GM18868 (cell line): ENCODE data around the gene CAPZB.

ENCODE experiments used
- ATAC-seq: cut with Tn5 transposase; IDR thresholded peaks from one replicate; pipeline ENCODE4 v1.9.1; 2021; ENCODE audit warnings: mild to moderate bottlenecking, moderate library complexity; ENCODE audit not compliant: unreplicated experiment

CAPZB gene

DNA sequence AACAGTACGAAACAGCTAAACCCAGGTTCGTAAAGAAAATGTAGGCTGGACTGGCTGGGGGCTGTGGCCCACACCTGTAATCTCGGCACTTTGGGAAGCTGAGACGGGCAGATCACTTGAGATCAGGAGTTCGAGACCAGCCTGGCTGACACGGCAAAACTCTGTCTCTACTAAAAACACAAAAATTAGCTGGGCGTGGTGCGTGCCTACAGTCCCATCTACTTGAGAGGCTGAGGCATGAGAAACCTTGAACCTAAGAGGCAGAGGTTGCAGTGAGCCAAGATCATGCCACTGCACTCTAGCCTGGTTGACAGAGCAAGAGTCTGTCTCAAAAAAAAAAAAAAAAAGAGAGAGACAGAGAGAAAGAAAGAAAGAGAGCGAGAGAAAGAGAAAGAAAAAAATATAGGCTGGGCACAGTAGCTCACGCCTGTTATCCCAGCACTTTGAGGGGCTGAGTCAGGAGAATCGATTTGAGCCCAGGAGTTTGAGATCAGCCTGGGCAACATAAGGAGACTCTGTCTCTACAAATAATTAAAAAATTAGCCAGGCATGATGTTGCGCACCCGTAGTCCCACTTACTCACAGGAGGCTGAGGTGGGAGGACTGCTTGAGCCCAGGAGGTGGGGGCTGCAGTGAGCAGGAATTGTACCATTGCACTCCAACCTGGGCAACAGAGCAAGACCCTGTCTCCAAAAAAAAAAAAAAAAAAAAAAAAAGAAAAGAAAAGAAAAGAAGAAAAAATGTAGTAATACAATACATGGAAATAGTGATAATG is 35.7 kb downstream of the CAPZB start:
- no peak for ATAC-seq

DNA sequence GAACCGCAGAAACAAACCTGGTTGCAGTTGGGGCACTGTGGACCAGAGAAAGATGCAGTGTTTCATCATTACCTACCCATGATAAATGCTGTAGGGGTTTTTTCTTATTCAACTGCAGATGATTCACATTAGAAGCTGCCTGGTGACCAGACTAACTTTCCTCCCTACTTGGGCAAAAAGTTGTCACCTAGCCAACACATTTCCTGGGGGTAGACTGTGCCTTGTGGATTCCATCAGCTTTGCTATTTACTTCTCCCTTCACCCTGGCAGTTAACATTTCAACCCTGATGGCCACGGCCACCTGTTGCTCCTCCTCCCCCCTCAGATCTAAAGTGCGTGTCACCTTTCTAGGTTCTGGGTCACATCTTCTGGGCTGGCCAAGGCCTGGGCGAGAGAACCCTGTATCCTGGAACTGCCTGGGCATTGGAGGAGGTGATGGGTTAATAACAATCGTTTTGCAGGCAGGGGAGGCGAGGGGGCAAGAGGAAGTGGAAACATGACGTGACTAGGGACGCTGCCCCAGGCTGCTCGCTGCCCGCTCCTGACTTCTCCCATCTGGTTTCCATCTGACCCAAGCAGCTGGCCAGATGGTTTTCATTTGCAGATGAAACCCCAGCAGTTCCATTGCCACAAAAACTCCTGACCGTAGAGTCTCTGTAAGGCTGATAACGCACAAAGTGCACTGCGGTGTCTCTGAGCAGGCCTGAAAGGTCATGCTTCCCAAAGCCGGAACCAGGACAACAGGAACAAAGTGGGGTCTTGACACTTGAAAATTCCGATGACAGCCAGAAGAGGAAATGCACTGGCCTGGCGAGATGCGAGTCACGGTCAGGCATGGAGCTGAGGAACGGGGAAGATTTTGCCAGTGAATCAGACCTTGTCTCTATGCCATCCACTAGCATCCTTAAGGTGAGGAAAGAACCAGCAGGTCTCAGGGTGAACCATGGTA is 36.6 kb downstream of the CAPZB start:
- no peak for ATAC-seq

DNA sequence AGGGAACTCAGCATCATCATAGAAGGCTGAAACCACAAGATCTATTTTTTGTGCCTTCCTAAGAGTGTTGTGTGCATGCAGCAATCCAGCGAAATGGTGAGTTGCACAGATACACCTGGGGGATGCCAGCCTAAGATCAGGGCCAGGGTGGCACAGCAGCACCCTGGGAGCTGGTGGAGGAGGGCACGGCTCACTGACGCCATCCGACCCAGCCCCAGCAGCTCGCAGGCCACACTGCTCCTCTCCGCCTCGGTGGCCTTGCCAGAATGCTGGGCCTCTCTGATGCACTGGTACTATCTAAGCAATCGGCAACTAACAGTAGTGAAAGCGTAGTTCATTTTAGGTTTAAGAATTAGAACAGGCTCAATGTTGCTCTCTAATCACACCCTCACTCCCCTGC is 37.8 kb downstream of the CAPZB start:
- no peak for ATAC-seq

DNA sequence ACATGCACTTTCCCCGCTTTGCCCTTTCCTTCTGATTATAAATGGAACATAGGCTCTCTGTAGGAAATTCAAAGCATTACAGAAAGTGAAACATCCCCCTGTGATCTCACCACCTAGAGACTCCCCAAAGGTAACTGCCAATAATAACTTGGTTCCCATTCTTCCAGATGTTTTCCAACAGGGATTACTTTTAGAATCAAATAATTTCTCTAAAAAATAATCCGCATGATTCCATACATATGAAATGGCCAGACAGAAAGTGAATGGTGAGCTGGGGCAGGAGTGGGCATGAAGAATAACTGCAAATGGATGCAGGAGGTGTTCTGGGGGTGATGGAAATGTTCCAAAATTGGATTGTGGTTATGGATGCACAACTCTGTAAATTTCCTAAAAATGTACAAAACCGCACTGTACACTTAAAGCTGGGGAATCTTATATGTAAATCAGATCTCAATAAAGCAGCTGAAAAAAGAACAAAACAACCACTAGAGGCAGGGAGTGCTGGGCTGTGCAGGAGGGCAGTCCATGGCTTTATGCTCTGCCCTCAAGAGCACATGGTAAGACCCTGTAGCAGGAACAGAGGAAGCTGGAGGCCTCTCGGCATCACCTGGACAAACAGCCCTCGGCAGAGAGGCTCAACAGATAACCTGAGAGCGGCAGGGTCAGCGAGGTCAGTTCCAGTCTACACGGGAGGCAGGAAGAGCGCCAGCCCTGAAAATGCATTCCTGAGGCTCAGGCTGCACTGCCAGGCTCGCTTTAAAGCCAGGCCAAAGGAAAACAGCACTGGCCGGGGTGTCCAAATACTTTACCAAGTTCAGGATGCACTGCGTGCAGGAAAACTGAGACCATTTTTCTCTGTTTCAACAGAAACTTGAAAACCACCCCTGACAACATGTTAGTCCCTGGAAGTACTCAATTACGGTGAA is 39.7 kb downstream of the CAPZB start:
- ATAC-seq: no peak

DNA sequence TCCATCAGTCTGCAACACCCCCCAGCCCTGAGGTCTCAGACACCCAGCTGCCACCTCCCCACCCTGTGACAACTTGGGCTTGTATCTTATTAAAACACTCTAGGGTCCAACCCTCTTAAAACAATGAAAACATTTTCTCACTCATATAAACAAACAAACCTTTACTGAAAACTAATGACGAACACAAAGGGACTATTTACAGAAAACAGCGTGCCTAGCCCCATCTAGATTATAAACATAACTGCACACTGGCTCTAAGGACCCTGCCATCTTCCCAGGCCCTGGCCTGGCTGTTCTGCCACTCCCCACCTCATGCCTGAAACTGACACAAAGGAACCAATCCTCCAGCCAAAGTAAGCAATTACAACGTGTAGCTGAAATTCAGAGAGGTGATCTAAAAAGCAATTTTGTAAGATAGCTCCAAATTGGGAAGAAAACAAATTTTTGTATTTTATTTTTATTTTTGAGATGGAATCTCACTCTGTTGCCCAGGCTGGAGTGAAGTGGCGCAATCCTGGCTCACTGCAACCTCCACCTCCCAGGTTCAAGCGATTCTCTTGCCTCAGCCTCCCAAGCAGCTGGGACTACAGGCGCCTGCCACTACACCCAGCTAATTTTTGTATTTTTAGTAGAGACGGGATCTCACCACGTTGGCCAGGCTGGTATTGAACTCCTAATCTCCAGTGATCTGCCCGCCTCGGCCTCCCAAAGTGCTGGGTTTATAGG is 40.9 kb downstream of the CAPZB start:
- no peak for ATAC-seq

DNA sequence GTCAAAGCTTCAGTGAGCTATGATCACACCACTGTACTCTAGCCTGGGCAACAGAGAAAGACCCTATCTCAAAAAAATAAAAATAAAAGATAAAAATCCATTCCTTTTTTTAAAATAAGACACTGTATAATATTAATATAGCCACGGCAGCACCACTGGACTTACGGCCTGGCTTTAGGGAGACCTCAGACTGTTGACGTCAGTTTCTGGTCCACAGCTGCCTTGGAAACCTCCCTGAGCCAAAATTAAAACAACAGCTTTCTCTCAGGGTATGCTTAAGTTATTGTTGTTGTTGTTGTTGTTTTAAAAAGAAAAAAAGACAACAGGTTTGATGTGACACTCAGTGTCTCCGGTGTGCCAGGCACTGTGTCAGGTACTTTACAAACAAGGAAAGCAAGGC is 42.0 kb downstream of the CAPZB start:
- ATAC-seq: no peak

DNA sequence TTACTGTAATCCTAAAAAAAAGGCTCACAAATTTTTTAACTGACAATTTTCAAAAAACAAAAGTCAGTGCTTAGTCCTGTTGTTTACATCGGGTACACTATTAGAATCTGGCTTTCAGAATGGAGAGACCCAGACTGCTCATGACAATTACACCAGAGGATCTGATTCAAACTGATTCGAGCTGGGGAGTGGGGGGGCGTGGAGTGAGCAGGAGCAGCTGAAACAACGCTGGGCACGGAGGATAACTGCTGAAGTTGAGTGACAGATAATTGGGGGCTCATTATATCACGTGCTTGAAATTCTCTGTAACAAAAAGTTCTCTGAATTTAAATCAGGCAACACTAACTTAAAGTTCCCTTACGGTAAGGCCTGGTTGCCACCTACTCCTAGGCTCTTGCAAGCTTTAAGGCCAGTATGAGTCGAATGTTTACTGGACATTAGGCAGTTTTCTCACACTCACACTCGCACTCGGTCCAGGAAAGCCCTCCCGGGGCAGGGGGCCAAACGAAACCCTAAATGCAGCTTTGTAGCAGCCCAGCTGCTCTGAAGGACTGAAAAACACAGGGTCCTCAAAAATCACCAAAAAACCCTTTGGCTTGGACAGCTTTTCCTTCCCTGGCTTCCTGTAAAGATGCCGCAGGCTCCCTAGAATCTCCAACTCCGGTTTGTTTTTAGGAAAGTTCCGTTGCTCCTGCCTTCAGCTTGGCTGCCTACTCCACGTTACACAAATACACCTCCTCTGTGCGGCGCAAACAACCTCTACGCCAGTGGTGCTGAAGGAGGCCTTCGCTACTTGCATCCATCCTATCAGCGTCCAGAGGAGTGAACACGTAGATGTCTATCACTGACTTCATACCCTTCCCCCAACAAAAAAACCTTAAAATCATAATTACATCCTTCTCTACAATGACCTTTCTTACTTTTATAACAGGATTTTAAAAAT is 42.9 kb downstream of the CAPZB start:
- no peak for ATAC-seq

DNA sequence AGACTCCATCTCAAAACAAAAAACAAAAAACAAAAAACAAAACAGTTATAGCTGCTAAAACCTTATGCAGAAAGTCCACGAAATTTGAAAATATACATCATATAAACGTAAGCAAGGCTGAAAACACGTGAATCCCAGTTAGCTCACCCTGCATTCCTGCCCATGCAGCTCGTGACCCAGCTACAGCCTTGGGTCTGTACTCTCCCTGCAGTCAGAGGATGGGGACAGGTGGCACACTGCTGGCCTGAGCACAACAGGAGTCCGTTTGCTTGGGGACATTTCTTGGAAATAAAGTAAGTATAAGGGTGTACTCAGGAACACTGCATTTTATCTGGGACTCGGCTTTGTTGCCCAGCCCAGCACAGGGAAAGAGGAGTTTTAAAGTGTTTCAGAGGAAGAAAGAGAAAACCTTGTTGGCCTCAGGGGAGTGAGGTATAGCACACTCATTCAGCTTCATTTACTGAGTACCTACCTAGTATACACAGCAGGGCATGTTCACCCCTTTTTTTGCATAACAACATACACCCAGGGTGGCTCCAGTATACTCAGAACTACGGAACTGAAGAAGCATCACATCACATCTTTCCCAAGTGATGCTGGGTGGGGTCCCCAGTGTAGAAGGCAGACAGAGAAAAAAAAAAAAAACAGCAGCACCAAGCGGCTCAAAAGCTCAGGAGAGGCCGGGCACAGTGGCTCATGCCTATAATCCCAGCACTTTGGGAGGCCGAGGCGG is 44.1 kb downstream of the CAPZB start:
- no peak for ATAC-seq

DNA sequence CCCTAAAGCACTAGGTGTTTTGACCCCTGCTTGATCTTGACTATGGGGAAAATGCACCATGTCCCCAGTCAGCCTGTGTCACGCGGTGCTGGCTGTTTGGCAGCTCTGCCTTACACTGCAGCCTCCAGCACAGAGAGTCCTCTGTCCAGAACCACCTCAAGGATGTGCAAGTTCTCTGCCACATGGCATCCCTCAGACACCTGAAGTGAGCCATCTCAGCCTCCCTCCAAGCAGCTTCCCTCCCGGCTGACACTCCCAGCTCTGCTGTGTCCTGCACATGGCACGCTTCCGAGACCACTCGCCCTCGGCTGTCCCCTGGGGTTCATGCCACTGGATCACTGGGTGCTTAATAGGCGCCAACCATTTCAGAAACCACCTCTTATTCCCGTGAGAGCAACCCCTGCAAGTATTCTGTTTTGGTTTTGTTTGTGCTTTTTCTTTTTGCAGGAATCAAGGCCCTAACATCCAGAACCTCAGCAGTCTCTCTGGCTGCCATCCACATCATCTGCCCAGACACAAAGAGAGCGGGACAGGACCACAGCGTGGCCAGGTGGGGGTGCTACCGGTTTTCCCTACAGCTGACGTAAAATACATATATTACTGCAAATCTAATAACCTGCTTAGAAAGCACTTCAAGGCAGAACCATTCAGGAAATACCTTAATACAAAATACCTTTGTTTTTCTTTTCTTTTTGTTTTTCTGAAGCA is 45.7 kb downstream of the CAPZB start:
- no peak for ATAC-seq

DNA sequence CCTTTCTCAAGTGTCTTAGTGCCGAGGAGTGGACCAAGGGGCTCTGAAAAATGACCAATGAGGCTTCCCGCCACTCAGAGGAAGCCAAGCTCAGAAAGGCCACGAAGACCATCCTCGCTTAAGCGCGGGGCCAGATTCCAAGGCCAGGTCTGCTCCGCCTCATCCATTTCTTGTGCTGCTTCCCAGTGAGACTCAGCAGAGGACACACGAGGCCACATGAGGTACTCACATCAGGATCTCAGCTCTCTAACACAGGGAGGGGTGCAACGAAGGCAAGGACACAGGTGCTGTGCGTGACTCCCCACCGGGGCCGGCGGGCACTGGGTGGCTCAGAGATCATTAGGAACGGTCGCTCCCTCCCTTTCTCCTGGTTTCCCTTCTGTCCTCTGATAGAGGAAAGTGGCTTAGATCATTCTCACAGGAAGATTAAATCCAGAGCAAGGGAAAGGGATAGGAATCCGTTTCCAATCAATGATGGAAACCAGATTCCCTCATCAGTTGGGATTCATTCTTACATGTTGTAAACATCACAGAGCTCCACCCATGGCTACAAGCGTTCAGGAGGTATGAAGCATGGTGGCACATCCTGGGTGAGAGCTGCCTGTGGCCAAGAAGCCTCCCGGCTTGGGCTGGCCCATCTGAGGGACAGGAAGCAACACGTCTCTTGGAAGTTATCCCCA is 46.7 kb downstream of the CAPZB start:
- ATAC-seq: no peak

DNA sequence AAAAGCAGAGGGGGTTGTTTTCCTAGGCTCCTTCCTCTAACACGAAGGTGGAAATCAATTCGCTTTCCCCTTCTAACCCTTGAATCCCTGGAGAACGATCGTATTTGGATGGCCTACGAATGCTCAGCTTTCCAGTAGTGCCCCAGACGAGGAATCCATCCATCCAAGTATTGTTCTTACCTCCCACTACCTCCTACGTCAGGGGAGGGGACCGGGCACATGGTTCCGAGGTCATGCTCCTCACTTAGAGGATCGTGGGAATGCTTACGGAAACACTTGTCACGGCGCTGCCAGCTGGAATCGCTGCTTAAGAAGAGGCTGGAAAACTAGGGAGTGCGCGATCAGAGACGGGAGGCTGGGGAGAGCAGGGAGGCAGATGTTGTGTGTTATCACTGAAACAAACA is 47.4 kb downstream of the CAPZB start:
- no peak for ATAC-seq

DNA sequence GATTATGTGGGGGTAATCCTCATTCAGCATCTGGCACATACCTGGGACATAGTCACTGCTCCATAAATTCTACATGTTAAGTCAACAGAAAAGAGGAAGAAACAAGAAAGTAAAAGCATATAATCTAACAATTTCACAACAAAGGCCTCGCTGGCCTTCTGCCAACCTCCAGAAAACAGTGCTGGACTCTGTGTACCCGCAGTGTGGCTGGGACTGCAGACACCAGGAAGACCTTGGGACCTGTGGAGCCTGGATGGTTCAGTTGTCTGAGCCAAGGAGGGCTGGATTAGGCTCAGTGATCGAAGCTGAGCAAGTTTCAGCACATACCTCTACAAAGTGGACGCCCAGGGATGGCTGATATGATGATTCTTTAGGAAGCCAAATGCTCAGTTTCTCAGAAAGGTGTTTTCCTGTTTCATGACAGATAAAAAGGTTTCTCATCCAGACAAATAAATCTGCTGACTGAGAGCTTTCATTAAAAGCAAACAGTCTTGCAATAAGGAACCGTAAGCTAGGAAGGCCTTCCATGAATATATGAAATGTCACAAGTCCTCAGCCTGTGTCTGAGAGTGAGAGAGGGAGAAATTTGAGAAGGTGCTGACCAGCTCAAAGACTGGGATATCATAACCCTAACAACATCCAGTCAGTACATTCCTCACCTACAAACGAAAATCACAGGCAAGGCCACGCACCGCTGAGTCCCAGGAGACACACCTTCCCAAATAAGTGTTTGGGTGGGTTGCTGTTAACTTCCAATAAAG is 48.4 kb downstream of the CAPZB start:
- ATAC-seq: no peak

DNA sequence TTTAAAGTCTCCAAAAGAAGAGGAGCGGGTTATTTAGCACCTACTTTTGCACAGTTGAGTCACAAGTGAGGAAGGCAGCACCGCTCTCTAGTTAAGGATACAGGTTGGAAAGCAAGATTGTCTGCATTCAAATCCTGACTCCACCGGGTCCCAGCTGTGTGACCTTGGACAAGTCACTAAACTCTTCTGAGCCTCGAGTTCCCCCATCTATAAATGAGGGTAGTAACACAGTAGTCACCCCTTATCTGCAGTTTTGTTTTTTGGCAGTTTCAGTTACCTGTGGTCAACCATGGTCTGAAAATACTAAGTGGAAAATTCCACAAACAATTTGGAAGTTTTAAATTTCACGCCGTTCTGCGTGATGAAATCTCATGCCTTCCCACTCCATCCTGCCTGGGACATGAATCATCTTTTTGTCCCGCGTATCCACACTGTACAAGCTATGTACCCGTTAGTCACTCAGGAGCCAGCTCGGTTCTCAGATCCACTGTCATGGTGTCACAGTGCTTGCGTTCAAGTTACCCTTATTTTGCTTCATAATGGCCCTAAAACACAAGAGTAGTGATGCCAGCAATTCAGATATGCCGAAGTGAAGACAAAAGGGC is 49.4 kb downstream of the CAPZB start:
- ATAC-seq: no peak

DNA sequence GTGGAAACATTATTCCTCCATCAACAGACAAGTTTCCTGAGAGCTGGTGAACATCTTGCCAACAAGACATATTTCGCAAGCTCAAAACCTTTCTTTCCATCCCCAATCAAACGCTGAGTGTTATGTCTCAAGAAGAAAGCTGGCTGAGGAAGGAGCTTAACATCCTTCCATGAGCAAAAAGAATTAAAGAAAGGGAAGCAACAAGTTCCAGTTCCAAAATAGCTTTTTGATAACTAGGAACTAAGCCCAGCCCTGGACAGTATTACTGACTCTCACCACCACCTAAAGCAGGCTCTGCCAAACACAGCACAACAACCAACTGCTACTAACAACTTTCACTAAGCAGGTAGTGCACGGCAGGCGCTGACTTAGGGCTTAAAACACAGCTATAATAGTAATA is 50.2 kb downstream of the CAPZB start:
- no peak for ATAC-seq

DNA sequence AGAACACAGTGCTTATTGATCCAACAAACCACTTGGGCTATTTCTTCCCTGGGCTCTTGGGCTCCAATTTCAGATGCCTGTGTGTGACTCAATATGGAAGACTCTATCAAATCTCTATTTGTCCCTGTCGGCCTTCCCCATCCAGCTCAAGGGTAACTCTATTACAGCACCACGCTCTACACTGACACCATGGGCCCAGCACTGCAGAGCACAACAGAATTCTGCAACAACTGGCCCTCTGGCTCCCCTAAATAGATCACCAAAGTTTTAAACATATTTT is 51.7 kb downstream of the CAPZB start:
- no peak for ATAC-seq

DNA sequence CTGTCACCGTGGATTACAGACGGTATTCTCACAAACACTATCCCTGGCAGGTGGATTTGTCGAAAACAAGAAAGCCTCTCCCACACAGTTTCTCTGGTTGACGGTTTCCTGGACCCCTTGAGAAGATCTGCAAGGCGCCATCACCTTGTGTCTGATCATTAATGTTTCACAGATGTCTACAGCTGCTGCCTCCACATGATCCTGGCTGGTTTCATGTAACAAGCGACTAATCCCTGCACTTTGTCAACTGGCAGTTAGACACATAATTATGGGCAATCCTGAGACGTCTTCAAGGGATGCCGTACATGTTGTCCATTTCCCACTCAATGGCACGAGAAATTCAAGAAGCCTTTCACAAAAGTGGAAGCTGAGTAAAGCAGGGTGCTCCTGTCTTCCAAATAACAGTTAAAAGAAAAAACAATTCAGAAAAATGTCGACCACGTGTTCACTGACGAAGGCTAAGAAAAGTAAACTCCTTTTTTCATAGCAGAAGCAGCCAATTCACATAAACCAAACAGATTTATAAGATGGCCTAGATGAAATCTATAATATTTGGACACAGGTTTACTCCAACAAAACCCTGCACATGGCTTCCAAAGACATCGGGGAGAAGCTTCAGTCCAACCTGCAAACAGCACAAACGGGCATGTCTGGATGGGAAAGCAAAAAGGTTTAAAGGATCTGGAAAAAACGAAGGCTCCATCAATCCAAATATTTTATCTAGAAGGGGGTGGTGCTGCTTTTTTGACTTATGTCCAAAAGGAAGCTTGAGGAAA is 52.2 kb downstream of the CAPZB start:
- ATAC-seq: no peak
